Measurements from ENCODE around the gene NFIC.

NFIC gene

GRCh38 chr19:3467437-3468198, 101.2 kb downstream of the NFIC start:
- DNase-seq (ENCODE audit: low read depth, low spot score), result no peak

GRCh38 chr19:3468211-3468610, 101.8 kb downstream of the NFIC start:
- no peak for DNase-seq (ENCODE audit: low read depth, low spot score)

GRCh38 chr19:3469638-3470499, 103.5 kb downstream of the NFIC start:
- DNase-seq (ENCODE audit: low read depth, low spot score), result no peak

- no peak for DNase-seq (ENCODE audit: low read depth, low spot score)
These were observed 104.2 kb downstream of the NFIC start for GRCh38 chr19:3470500-3471128.

GRCh38 chr19:3471954-3472655, 105.7 kb downstream of the NFIC start:
- DNase-seq (ENCODE audit: low read depth, low spot score), result no peak

- no peak for DNase-seq (ENCODE audit: low read depth, low spot score)
These were observed 107.6 kb downstream of the NFIC start for GRCh38 chr19:3474010-3474409.

GRCh38 chr19:3474614-3475013, 108.2 kb downstream of the NFIC start:
- DNase-seq (ENCODE audit: low read depth, low spot score), result no peak

GRCh38 chr19:3475449-3475848, 109.1 kb downstream of the NFIC start:
- no peak for DNase-seq (ENCODE audit: low read depth, low spot score)

GRCh38 chr19:3476830-3477229, 110.4 kb downstream of the NFIC start:
- DNase-seq (ENCODE audit: low read depth, low spot score), result no peak

GRCh38 chr19:3477506-3477905, 111.1 kb downstream of the NFIC start:
- no peak for DNase-seq (ENCODE audit: low read depth, low spot score)

- no peak for DNase-seq (ENCODE audit: low read depth, low spot score)
These were observed 111.6 kb downstream of the NFIC start for GRCh38 chr19:3477951-3478350.

- no peak for DNase-seq (ENCODE audit: low read depth, low spot score)
These were observed 112.2 kb downstream of the NFIC start for GRCh38 chr19:3478409-3479176.

GRCh38 chr19:3479177-3479833, 112.9 kb downstream of the NFIC start:
- no peak for DNase-seq (ENCODE audit: low read depth, low spot score)

GRCh38 chr19:3479834-3480215, 113.4 kb downstream of the NFIC start:
- DNase-seq (ENCODE audit: low read depth, low spot score), result no peak

- DNase-seq (ENCODE audit: low read depth, low spot score), result no peak
These were observed 114.2 kb downstream of the NFIC start, which contains the start of gene SMIM24 for GRCh38 chr19:3480383-3481091. Gene SMIM24 (minus strand): TSS chr19:3480525. CDS start chr19:3480463, 62 bp downstream.

GRCh38 chr19:3481241-3482090, 115.1 kb downstream of the NFIC start:
- no peak for DNase-seq (ENCODE audit: low read depth, low spot score)

GRCh38 chr19:3482507-3483225, 116.3 kb downstream of the NFIC start:
- no peak for DNase-seq (ENCODE audit: low read depth, low spot score)

- DNase-seq (ENCODE audit: low read depth, low spot score), result no peak
These were observed 116.8 kb downstream of the NFIC start, which contains the start of gene SMIM44 for GRCh38 chr19:3483226-3483628. Gene SMIM44 (minus strand): TSS chr19:3483441. CDS start chr19:3483403, 38 bp downstream.

Measured in activated CD4-positive, CD25-positive, alpha-beta regulatory T cell treated with anti-CD3 and anti-CD28 coated beads, Interleukin-2, amount 50 U/mL, for 16 hours (primary cell).